ENCODE data around the gene WDFY4.

GRCh38 chr10:48809261-48809660 lies 124.6 kb downstream of the WDFY4 start:
- no peak for TF ChIP-seq CTCF (conservative IDR thresholded peaks at IDR 0.05; ENCODE audit: low read length)
- no peak for TF ChIP-seq EZH2phosphoT487 (IDR thresholded peaks at IDR 0.05; ENCODE audit: borderline replicate concordance)
